ENCODE results near the gene RAB40C. TPM values are rescaled to one million over a fixed set of nuclear protein-coding genes. Genes with fewer than 3 reads are reported as not detected.

The RAB40C gene
- total RNA-seq, 4 donors from 2014 or later: 17.7 to 28.3 (median 22.1) TPM

GRCh38 chr16:648781-649589 lies 59.1 kb downstream of the RAB40C start, which contains the start of gene WDR90:
TSS of gene WDR90 (plus strand) at chr16:649365. CDS start at chr16:649417, 52 bp downstream.
- peak; percentile 69 for TF ChIP-seq POLR2AphosphoS5 (IDR thresholded peaks at IDR 0.05)
- no peak for TF ChIP-seq CTCF (IDR thresholded peaks at IDR 0.05)
- peak; percentile 47 to 62 for TF ChIP-seq POLR2A (IDR thresholded peaks at IDR 0.05)
- no peaks in the 10 kb centered on the region for H3K9me3 ChIP-seq
- peak; percentile 97 for ATAC-seq
- 20% methylated on average over 1 of the region's 91 CpGs; no CpG with 5 or more reads in 1 of the 2 donors for WGBS, 2 donors (ENCODE audit: low coverage in 1 of 2)
- H3K36me3 ChIP-seq: peaks cover 0 to 32% of the 10 kb centered on the region in 2 donors
- H3K27ac ChIP-seq: peak within 1 kb of the TSS; percentile 84 to 93 (median 88)
- H3K4me1 ChIP-seq: peaks cover 0 to 68% (median 28%) of the 10 kb centered on the region in 3 donors
- H3K4me3 ChIP-seq: peak within 1 kb of the TSS; percentile 90 to 92
- no peaks in the 10 kb centered on the region for H3K27me3 ChIP-seq

- Histone ChIP-seq H3K36me3 (peaks cover 0 to 34% of the 10 kb centered on the region in 2 donors), H3K9me3 (no peaks in the 10 kb centered on the region), H3K4me1 (peaks cover 0 to 61% (median 28%) of the 10 kb centered on the region in 3 donors), H3K27me3 (no peaks in the 10 kb centered on the region), H3K4me3 (peak overlapping the region; percentile 90 to 92), H3K27ac (peak overlapping the region in 3 of 4 donors; percentile 87 to 93 (median 89))
- ATAC-seq: no peak
- WGBS, 2 donors (ENCODE audit: low coverage in 1 of 2): no CpG with 5 or more reads among the region's 44 CpGs
- no peak for TF ChIP-seq EP300 (IDR thresholded peaks at IDR 0.05)
- TF ChIP-seq POLR2AphosphoS5 (IDR thresholded peaks at IDR 0.05): no peak
- TF ChIP-seq CTCF (IDR thresholded peaks at IDR 0.05): no peak
- no peak for TF ChIP-seq POLR2A (IDR thresholded peaks at IDR 0.05)
Observed at GRCh38 chr16:649631-650030, 59.8 kb downstream of the RAB40C start.

GRCh38 chr16:651844-652243 lies 62.0 kb downstream of the RAB40C start:
- Histone ChIP-seq H3K27ac (no peak overlapping the region), H3K9me3 (no peaks in the 10 kb centered on the region), H3K27me3 (no peaks in the 10 kb centered on the region), H3K4me1 (peaks cover 0 to 39% (median 21%) of the 10 kb centered on the region in 3 donors), H3K36me3 (peaks cover 0 to 52% of the 10 kb centered on the region in 2 donors), H3K4me3 (no peak overlapping the region)
- TF ChIP-seq EP300 (IDR thresholded peaks at IDR 0.05): no peak
- no CpG with 5 or more reads among the region's 22 CpGs for WGBS, 2 donors (ENCODE audit: low coverage in 1 of 2)
- ATAC-seq: no peak

GRCh38 chr16:652454-653305 lies 62.8 kb downstream of the RAB40C start:
- no peaks in the 10 kb centered on the region for H3K27me3 ChIP-seq
- WGBS, 2 donors (ENCODE audit: low coverage in 1 of 2): no CpG with 5 or more reads among the region's 28 CpGs
- peaks cover 0 to 31% (median 20%) of the 10 kb centered on the region in 3 donors for H3K4me1 ChIP-seq
- TF ChIP-seq POLR2AphosphoS5 (IDR thresholded peaks at IDR 0.05): no peak
- TF ChIP-seq POLR2A (IDR thresholded peaks at IDR 0.05): no peak
- no peak for TF ChIP-seq CTCF (IDR thresholded peaks at IDR 0.05)
- TF ChIP-seq EP300 (IDR thresholded peaks at IDR 0.05): no peak
- H3K27ac ChIP-seq: no peak overlapping the region
- H3K4me3 ChIP-seq: no peak overlapping the region
- no peaks in the 10 kb centered on the region for H3K9me3 ChIP-seq
- peaks cover 0 to 58% of the 10 kb centered on the region in 2 donors for H3K36me3 ChIP-seq
- ATAC-seq: no peak

DNA sequence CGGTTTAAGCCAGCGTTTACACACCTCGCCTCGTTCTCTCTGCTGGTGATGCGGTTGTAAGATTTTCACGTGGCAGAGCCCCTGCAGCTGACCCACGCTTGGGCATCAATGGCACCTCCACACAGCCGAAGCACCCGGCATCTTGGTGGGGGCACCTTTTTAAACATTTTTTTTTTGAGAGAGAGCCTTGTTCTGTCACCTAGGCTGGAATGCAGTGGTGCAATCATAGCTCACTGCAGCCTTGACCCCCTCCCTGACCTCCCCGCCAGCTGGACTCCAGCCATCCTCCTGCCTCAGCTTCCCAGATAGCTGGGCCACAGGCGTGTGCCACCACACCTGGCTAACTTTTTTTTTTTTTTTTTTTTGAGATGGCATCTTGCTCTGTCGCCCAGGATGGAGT lies 64.2 kb downstream of the RAB40C start:
- Histone ChIP-seq H3K4me1 (peaks cover 0 to 18% (median 9%) of the 10 kb centered on the region in 3 donors), H3K27ac (no peak overlapping the region), H3K27me3 (no peaks in the 10 kb centered on the region), H3K4me3 (no peak overlapping the region), H3K36me3 (peaks cover 0 to 70% of the 10 kb centered on the region in 2 donors), H3K9me3 (no peaks in the 10 kb centered on the region)
- TF ChIP-seq POLR2A (IDR thresholded peaks at IDR 0.05): no peak
- TF ChIP-seq CTCF (IDR thresholded peaks at IDR 0.05): no peak
- WGBS, 2 donors (ENCODE audit: low coverage in 1 of 2): 88 to 90% methylated on average over 6 to 10 of the region's 12 CpGs
- ATAC-seq: no peak
